Activated gamma-delta T cell treated with Interleukin-2 at 50 U/mL for 16 hours (primary cell): Measurements from ENCODE around the gene NUP98.
"Not testable (repeated sequence)": the region's sequence is repeated elsewhere in the genome, so short reads cannot be mapped to it uniquely, and the experiment has no call there.

Experiments used
- DNase-seq: peaks from one replicate; pipeline ENCODE4 v3.0.0-alpha.2; 2020

The NUP98 gene

DNA sequence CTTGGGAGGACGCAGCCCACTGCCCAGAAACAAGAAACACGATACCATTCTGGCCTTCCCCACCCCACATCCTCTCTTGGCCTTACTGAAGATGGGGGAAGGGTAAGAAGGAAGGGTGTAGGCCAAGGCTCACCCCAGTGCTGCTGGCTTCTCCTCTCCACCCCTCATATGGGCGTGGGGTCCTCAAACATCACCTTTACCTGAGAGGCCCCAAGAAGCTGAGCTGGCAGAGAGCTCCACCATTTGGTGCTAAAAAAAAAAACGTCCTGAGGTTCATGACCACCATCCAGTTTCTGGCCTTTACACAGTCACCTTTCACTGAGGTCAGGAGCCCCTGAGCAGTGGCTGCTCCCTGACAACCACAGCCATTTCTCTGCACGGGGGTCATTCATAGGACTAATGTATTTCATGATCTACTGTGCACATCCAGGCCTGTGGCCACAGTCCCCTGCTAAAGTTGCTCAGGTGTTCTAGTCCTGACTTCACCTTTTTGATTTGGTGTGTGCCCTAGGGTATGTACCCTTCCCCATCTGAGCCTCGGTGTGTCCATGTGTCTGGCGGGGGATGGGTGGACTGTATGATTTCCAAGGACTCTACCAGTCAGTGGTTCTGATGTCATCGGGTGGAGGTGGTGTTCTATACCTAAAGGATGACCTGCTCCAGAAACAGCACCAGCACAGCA lies 28.3 kb upstream of the NUP98 start:
- no peak for DNase-seq

DNA sequence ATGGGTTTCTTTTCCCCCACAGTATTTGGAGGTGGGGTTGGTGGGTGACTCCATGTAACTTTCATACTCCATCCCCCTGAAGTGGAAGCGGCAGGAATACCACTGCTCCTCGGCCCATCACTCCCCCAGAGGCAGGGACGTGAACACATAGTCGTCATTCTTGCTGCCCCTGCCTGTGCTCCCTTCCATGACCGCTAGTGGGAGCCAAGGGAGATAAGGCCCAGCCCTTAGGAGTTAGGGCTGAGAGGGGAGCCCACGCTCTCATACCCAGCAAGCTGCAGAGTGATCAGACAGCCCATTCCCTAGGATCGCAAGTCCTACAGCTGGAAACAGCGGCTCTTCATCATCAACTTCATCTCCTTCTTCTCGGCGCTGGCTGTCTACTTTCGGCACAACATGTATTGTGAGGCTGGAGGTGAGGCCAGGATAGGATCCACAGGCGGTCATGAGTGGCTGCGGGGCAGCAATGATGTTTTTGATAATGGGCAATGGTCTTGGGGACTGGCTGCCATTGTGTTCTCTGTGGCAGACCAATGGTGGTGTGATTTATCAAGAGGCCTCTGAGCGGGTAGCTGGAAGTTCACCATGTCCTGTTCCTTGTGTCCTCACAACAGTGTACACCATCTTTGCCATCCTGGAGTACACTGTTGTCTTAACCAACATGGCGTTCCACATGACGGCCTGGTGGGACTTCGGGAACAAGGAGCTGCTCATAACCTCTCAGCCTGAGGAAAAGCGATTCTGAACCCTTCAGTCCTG lies 27.5 kb upstream of the NUP98 start:
- peak; percentile 81 for DNase-seq

DNA sequence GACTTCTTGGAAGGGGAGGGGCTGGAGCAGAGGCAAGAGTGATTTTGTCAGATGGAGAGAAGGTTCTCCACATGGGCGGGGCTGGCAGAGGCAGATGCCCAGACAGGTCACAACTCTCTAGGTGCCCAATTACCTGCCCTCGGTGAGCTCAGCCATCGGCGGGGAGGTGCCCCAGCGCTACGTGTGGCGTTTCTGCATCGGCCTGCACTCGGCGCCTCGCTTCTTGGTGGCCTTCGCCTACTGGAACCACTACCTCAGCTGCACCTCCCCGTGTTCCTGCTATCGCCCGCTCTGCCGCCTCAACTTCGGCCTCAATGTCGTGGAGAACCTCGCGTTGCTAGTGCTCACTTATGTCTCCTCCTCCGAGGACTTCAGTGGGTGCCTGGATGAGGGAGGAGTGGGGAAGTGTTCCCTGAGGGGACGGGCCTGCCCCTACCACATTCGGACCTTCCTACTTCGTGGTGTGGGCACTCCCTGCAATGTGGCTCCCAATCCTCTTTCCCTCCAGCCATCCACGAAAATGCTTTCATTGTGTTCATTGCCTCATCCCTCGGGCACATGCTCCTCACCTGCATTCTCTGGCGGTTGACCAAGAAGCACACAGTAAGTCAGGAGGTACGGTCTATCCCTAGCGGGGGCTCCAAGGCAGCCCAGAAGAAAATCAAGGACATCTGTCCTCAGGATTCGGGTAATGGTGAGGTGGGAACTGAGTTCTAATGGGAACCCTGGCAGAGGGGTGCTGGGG lies 26.6 kb upstream of the NUP98 start:
- no peak for DNase-seq

DNA sequence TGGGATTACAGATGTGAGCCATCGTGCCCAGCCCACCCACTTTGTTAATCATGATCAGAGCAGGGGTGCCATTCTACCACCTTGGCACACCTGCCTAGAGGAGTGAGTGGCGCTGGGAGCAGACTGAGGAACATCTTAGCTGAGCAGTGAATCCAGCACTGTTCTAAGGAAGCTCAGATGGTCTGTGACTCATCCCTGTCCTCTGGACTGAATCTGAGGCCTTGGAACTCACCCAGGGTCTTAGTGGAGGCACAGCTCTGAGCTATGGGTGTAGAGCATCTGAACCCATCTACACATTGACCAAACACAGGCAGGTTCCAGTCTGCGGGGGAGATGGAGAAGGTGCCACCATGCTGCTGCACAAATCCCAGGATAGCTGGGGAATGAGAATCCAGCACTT lies 25.9 kb upstream of the NUP98 start:
- no peak for DNase-seq

DNA sequence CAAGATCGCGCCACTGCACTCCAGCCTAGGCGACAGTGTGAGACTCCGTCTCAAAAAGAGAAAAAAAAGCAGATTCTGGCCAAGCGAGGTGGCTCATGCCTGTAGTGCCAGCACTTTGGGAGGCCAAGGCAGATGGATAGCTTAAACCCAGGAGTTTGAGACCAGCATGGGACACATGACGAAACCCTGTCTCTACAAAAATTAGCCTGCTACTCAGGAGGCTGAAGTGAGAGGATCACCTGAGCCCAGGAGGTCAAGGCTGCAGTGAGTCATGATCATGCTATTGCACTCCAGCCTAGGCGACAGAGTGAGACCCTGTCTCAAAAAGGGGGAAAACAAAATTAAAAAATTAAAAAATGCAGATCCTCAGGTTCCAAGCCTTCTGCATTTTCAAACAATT lies 25.0 kb upstream of the NUP98 start:
- DNase-seq = no peak

DNA sequence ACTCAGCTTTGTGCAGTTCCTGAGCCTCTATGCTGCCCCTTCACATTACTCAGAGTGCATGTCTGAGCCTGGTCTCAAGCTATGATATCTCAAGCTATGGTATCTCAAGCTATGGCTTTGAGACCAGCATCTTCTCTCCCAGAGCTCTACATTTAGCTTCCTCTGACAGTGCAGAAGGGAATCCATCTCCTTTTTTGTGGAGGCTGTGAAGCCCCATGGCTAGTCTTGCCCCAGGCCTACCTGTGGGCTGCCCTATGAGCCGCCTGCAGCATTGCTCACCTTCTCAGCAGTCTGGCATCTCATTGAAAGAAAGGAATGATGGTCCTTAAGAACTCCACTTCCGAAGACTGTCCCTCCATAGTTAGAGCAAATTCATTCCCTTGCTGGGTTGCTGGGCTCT lies 23.6 kb upstream of the NUP98 start:
- DNase-seq = no peak

DNA sequence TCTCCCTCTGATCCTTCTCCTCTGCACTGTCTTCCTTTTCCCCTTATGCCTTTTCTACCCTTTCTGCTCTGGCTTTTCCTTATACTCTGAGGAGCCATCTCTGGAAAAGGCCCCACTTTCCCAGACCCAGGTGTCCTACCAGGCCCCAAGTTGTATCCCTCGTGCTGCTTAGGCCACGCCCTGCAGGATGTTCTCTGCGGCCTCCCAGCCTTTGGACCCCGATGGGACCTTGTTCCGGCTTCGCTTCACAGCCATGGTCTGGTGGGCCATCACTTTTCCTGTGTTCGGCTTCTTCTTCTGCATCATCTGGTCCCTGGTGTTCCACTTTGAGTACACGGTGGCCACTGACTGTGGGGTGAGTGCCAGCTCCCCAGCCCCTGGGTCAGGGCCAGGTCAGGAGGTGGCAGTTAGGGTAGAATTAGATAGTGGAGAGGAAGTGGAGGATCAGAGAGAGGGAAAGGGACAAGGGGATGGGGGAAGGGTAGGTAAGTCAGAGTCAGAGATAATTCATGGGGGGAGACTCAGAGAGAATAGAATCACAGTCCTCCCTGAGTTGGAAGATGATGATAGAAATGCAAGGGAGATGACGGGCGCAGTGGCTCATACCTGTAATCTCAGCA lies 19.9 kb upstream of the NUP98 start:
- no peak for DNase-seq

DNA sequence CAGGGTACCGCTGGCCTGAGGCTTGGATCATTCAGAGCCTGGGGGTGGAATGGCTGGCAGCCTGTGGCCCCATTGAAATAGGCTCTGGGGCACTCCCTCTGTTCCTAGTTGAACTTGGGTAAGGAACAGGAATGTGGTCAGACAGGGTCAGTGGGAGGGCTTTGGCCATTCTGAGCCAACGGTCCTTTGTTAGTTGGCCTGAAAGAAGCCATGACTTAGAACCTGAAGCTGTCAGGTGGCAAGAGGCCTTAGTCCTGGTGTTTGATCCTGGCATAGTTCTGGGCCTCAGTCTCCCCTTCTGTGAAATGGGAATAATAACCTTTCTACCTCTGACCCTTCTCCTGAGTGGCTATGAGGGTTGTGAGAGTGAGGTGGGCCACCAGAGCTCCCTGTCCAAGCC lies 19.3 kb upstream of the NUP98 start:
- DNase-seq = no peak

DNA sequence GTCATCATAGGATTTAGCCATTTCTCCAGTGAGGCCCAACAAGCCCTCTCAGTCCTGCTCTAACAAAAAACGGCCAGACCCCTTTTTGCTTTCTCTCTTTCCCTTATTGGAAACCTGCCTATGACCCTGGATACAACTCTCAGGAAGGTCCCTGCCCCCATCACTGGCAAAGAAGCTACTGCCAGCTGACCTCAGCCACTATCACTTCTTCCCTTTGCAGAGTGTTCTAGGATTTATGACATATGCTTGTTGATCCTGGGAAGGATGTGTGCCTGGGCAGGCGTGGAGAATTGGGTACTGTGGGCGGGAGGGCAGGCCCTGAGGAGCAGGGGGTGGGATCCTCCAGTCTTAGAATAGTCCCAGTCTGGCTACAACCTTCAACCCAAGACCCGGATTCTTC lies 18.5 kb upstream of the NUP98 start:
- no peak for DNase-seq

DNA sequence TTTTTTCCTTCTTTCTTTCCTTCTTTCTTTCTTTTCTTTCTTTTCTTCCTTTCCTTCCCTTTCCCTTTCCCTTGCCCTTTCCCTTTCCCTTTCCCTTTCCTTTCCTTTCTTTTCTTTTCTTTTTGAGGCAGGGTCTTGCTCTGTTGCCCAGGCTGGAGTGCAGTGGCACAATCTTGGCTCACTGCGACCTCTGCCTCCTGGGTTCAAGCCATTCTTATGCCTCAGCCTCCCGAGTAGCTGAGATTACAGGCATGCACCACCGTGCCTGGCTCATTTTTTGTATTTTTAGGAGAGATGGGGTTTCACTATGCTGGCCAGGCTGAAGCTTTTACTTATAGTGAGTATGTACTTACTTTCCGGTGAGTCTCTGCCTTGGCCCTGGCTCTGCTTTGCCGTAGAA lies 17.5 kb upstream of the NUP98 start:
- not testable (repeated sequence) for DNase-seq

DNA sequence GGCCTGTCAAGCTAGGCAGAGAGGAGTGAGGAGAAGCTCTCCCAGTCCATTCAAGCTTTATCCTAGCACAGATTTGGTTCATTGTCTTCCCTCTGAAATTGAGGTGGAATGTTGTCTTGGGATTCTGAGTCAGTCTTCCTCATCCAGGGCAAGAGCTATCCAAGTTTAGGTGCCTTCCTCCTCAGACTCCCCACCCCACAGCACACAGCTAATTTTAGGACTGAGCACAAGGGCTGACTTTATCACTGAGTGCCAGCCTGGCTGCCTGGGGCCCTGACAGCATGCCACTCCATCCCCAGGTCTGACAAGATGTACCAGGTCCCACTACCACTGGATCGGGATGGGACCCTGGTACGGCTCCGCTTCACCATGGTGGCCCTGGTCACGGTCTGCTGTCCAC lies 13.6 kb upstream of the NUP98 start:
- no peak for DNase-seq

DNA sequence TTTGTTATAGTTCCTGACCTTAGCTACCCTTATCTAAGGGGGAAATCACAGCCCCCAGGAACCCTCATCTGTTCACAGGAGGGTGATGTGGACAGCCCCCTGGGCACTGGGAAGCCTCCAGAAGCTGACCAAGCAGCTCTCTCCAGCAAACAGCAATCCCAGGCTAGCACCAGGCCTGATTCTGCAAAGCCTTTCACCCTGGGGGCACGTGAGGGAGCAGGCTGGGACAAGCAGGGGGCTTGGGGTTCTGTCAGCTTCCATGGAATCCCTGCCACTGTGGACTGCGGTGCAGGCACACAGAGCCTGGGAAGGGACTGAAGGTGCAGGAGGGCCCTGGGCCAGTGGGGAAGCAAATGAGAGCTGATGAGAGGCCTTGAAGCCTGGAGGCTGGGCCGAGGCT lies 13.1 kb upstream of the NUP98 start:
- DNase-seq = no peak

DNA sequence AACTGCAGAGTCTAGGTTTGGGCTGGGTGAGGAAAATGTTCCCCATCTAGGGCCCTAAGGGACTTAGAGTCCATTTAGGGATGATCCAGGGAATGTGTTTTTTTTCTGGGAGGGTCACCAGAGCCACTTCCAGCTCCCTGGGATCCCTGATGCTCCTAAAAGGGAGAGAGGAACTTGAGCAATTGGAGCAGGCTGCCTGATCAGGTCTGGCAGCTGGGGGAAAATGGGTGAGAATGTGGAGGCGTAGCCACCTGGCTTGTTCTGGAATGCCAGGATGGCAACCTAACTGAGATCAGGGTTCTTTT lies 12.2 kb upstream of the NUP98 start:
- no peak for DNase-seq

DNA sequence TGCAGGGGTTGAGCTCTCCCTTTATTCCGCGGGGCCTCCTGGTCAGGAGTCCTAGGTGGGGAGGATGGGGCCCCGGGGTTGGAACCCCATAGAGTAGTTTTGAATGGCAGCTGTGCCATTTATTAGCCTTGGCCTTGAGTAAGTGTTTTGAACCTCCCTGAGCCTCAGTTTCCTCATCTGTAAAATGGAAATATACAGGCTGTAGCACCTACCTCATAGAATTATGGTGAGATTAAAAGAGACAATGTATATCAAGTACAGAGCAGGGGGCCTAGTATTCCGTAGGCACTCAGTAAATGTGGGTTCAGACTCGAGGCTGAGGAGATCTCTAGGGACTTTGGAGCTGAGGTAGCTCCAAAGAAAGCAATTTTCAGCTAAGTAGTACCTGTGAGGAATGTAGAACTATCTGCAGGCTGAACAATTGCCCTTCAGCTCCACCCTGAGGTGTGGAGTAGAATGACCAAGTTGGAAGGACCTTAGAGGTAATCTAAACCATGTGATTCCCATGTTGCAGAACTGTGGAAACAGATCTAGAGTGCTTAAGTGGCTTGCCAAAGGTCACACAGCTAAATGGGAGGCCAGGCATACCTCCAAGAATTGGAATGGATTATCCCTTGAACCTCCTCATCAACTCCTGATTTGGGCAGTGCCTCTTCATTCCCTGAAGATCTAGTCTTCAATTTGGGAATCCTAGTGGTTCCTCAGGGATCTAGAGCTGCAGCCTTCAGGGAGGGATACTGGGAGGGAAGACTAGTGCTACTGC lies 11.7 kb upstream of the NUP98 start:
- peak; percentile 42 for DNase-seq

DNA sequence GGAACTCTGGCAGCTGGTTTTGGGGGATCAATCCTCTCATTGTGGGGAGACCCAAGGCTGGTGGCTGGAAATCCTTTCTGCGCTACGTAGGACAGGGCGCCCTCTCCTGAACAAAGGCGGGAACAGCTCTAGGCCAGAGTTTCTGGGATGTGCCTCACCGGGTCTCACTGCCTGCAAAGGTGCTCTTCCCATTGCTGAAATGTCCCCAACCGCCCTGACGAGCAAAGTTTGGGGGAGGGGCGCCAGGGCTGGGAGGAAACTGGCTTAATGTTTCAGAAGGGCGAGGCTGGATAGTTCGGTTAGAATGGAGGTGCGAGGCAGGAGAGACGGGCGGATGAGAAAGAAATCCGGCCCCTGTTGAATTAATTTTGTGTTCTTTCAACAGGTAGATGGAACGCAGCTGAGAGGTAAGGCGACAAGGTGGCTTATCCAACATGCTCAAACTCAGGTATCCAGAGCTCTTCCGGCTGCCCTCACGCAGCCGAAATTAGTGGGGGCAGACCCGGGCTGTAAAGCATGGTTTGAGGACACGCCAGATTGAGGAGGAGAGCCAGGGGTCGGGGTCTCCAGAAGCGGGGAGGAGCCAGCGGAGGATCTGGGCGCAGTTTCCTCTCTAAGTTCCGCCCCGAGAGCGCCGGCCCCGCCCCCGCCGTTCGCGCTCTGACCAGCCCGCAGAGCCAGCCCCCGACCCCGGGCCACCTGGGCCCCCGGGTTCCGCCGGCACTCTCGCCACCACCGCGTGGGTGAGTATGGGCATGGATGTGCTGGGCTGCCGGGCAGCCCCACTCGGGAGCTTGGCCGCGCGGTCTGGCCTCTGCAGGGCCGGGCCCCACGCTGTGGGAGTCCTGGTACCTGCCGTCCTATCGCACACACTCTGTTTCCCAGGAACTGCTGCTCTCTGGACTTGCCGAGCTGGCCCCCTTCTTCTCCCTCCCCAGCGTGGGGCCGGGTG lies 10.8 kb upstream of the NUP98 start, which contains the start of gene PGAP2:
Gene PGAP2 (plus strand): TSS at position 652 of the 952 bp plus-strand sequence. CDS start 2,700 bp downstream, outside the sequence.
- peak; percentile 43 for DNase-seq

DNA sequence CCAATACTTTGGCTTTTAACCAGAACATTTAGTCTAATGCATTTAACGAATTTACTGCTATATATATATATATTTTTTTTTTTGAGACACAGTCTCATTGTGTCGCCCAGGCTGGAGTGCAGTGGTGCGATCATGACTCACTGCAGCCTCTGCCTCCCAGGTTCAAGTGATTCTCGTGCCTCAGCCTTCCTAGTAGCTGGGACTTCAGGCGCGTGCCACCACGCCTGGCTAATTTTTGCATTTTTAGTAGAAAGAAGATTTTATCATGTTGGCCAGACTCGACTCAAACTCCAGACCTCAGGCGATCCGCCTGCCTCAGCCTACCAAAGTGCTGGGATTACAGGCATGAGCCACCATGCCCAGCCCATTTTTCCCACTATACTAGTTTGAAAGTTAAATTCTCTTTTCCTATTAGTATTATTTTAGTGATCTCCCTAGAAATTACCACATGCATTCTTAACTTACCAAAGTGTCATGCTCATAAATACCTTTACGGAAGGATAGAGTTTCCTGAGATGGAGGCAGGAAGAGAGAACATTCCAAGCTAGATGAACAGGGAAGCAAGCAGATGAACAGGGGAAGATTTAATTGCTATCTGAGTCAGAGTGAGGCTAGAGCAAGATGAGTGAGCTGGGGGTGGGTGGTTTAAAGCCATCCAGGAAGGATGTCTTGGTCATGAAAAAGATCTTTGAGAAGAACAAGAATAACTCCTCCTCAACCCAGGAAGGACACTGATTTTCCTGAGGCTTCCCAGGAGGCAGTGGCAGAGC lies 6.6 kb upstream of the NUP98 start:
- DNase-seq = no peak

DNA sequence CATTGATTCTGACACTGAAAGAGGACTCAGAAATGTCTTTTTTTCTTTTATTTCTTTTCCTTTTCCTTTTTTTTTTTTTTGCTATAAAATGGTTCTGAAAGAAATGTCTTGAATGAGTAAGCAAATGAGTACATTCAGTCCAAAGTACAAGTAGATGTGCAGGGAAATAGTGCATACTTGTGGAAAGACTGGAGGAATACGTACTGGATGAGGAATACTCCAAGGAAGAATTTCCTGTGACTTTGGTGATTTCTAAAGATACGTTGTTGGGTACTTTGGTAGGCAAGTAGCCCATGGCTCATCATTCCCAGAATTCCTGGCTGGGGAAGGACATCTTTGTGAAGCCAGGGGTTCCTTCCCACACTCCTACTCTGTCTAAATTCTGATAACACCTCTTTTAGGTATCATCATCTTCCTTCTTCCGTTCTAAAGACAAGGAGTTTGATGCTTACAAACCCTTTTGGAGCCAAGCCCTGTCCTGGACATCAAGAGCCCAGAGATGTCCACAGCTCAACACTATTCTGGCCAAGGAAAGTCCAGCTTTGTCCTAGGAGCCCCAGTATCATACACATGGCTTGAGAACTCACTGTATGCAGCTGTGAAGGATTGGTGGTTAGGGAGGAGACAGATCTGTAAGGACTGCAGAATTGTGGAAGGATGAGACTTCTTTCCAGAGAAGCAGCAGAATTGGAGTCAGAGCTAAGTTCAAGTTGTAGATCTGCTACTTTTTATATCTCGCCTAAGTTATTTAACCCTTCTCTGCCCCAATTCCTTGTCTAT lies 4.8 kb upstream of the NUP98 start:
- no peak for DNase-seq

DNA sequence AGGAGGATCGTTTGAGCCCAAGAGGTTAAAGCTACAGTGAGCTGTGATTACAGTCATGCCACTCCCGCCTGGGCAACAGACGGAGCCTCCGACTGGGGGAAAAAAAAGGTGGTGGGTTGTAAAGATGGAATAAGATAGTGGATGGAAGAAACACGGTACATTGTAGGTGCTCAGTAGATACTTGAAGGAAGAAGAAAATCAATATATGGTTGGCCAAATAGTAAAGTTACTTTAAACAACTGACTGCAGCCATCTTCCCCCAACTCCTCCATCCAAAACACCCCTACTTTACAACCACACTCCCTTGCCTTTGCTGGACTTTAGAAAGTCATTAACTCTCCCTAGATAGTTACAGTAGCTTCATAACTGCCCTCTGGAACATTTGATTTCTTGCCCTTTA lies 2.5 kb upstream of the NUP98 start:
- no peak for DNase-seq

DNA sequence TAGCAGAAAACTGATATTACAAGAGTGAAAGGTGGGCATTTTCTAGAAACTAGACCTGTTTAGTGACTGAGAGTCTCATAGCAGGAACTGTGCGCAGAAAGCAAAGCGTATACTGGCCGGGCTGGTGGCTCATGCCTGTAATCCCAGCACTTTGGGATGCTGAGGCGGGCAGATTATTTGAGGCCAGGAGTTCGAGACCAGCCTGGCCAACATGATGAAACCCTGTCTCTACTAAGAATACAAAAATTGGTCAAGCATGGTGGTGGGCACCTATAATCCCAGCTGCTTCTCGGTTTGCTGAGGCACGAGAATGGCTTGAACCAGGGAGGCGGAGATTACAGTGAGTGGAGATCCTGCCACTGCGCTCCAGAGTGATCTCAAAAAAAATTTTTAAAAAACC lies 1.8 kb upstream of the NUP98 start:
- no peak for DNase-seq

DNA sequence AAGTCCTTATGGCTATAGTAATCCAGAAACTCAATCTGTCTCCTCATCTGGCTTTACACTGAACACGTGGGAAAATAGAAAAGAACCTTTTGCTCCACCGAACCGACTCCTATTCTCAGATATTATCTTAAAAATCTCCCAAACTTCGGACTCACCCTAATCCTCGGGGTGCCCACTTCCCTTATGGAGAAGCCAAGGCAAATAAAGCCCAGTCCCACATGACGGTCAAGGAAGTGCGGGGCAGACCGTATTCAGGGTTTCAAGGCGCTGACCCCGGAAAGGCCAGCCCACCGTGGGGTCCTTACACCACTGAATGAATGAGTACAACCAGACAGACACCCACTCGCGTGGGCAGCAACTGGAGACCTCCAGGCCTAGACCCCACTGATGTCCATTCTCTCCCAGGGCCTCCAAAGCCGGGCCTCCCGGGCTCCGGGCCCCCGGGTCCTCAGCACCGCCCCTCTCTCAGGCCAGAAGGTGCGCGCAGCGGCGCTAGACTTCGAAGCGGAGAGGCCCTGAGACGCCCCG lies 489 bp downstream of the NUP98 start:
- DNase-seq = no peak
